Left ventricle myocardium inferior (tissue), 1 donor: ENCODE measurements around the gene ARMS2. TPM values are rescaled to one million over a fixed set of nuclear protein-coding genes. Genes with fewer than 3 reads are reported as not detected.

Experiments
- DNase-seq: peaks from one replicate; pipeline ENCODE4 v3.0.0-alpha.2; 2020
- H3K27ac ChIP-seq: fragments of 200-600 bp; replicated peaks from 2 replicates; pipeline ENCODE4 v1.8.0; 2021
- H3K27me3 ChIP-seq: fragments of 200-600 bp; 2 replicates; pipeline ENCODE4 v1.8.0; 2021; ENCODE audit warnings: low read depth
- H3K36me3 ChIP-seq: fragments of 200-600 bp; 2 replicates; pipeline ENCODE4 v1.8.0; 2021
- H3K4me1 ChIP-seq: fragments of 200-600 bp; 2 replicates; pipeline ENCODE4 v1.8.0; 2021
- H3K4me3 ChIP-seq: fragments of 200-600 bp; 2 replicates; pipeline ENCODE4 v1.8.0; 2021; ENCODE audit warnings: mild to moderate bottlenecking, moderate library complexity
- H3K9me3 ChIP-seq: fragments of 200-600 bp; replicated peaks from 2 replicates; pipeline ENCODE4 v1.8.0; 2021
- intact Hi-C: fragments of 100-400 bp; cut with micrococcal nuclease; formaldehyde crosslinking; loops from one replicate; pipeline ENCODE4 v1.11.0; 2022
- total RNA-seq: library from RNA; stranded (reverse); fragmentation: NEBNext Ultra II Directional; extraction: Animal tissue kit (Norgen Biotek cat#: 25700); gene quantifications from one replicate; pipeline ENCODE4 v1.2.1, GENCODE V29; 2021
- TF ChIP-seq, protein P1 (sequence below): fragments of 200-600 bp; IDR thresholded peaks from 2 replicates; pipeline ENCODE4 v1.8.0; 2021; ENCODE audit warnings: antibody characterized with exemption, mild to moderate bottlenecking, borderline replicate concordance
- donor health status: DM: no; HTN: yes; CAD: no; lungs with severe emphysema.

The ARMS2 gene
- total RNA-seq, 1 donor from 2014 or later = 0.27 TPM

DNA sequence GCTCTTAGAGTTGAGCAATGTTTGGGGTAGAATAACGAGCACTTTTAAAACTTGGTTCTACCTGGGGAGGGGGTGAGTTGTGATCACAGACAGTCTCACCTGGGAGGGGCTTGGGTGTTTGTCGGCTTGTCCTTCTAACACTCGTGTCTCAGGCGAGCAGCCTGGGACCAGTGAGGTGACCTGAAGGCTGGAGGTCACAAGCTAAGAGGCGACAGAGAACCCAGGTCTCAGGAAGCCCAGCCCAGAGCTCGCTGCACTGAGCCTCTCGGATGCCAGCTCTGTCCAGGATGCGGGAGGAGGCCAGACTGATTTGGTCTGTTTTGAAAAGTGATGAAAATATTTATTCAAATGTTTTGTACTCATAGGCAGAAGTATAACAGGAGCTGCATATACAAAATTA, 18.7 kb downstream of the ARMS2 start:
- intact Hi-C loops = no loop called here
- Histone ChIP-seq H3K4me3 (no peak overlapping the region), H3K27me3 (no peaks in the 10 kb centered on the region), H3K9me3 (no peaks in the 10 kb centered on the region), H3K36me3 (no peaks in the 10 kb centered on the region), H3K27ac (no peak overlapping the region), H3K4me1 (peaks cover 66% of the 10 kb centered on the region)
- TF ChIP-seq, protein P1, sequence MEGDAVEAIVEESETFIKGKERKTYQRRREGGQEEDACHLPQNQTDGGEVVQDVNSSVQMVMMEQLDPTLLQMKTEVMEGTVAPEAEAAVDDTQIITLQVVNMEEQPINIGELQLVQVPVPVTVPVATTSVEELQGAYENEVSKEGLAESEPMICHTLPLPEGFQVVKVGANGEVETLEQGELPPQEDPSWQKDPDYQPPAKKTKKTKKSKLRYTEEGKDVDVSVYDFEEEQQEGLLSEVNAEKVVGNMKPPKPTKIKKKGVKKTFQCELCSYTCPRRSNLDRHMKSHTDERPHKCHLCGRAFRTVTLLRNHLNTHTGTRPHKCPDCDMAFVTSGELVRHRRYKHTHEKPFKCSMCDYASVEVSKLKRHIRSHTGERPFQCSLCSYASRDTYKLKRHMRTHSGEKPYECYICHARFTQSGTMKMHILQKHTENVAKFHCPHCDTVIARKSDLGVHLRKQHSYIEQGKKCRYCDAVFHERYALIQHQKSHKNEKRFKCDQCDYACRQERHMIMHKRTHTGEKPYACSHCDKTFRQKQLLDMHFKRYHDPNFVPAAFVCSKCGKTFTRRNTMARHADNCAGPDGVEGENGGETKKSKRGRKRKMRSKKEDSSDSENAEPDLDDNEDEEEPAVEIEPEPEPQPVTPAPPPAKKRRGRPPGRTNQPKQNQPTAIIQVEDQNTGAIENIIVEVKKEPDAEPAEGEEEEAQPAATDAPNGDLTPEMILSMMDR = no peak
- DNase-seq = no peak

DNA sequence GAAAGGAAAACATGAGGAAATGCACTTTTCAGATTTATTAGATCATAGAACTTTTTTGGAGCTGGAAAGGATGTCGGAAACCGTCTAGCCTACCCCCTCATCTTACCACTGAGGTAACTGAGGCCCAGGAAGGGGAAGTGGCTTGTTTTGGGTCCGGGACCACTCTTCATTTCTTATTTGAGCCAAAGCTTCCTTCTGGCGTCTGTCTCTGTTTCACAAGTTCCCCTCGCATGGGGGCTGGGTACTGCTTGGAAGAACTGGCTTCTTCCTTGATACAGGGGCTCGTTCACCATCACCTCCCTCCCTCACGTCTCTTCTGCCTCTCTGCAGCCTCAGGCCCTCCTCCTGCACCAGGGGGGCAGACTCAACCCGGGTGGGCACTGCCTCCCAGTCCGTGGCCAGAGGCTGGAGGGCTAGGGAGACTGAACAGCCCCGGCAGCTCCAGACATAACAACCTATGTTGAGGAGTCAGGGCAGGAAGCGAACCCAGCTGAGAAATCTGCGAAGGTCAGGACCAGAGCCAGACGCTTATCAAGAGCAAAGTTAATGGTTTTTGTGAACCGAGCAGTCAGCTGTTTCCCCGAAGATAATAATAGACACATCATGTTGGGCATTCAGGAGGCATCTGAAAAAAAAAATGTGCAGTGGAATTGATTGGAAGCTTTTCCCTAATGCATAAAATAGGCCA, 19.8 kb downstream of the ARMS2 start:
- Histone ChIP-seq H3K27ac (peak overlapping the region; percentile 74), H3K4me3 (peak overlapping the region; percentile 39), H3K4me1 (peaks cover 55% of the 10 kb centered on the region), H3K9me3 (no peaks in the 10 kb centered on the region), H3K36me3 (no peaks in the 10 kb centered on the region), H3K27me3 (no peaks in the 10 kb centered on the region)
- intact Hi-C loops = no loop called here
- DNase-seq = no peak
- TF ChIP-seq, protein P1 = no peak

DNA sequence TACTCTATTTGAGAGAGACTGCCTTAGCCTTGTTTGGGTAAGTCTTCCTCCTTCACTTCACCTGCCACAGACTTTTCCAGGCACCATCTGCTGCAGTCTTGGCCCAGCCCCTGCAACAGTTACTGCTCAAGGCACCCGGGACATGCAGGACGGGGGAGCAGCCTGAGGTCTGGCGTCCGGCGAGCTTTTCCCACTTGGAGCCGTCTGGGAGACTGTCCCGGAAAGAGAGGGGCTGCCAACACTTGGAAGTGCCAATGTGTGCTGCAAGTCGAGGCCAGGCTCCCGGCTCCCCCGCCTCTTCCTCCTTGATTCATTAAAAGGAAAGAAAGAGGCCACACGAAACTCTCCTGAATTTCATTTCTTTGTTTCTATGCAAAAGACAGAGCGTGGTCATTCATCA, 20.6 kb downstream of the ARMS2 start:
- peak overlapping the region; percentile 74 for H3K27ac ChIP-seq
- H3K27me3 ChIP-seq = no peaks in the 10 kb centered on the region
- peak overlapping the region; percentile 39 for H3K4me3 ChIP-seq
- no peaks in the 10 kb centered on the region for H3K36me3 ChIP-seq
- peaks cover 46% of the 10 kb centered on the region for H3K4me1 ChIP-seq
- peak; percentile 83 for DNase-seq
- TF ChIP-seq, protein P1 = no peak
- intact Hi-C loops = no loop called here
- no peaks in the 10 kb centered on the region for H3K9me3 ChIP-seq

DNA sequence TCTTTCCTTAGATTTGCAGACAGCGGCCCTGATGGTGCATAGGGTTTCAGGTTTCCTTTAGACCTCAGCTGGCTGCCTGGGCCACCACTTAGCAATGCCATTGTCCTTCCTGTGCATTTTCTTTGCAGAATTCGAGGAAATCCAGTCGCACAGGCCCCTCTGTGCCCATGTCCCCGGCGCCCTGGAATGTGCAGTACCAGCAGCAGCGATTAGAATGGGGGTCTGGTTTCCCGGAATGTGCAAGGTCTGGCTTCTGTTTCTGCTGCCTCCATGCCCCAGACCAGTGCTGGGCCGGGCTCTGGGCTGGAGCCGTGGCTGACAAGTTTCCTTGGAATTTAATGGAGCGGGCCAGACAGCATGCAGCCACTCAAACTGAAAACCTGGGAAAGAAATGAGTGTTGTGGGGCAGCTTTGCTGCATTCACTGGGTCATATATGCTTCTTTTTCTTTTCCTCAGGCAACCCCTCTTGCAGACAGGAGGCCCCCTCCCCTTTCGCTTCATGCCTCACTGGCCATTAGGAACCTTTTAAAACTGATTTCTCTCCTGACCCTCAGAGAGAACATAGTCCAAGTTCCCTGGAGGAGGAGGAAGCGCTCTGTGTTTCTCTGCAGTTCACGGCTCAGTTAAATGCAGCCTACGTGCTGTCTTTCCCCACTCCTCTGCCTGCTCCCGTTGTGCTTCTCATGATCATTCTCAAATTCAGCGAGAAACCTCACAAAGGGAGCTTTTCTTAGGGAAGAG, 21.3 kb downstream of the ARMS2 start:
- H3K4me3 ChIP-seq = peak overlapping the region; percentile 39
- TF ChIP-seq, protein P1 = no peak
- no peaks in the 10 kb centered on the region for H3K36me3 ChIP-seq
- H3K27me3 ChIP-seq = no peaks in the 10 kb centered on the region
- intact Hi-C loops = no loop called here
- no peak for DNase-seq
- peak overlapping the region; percentile 74 for H3K27ac ChIP-seq
- H3K9me3 ChIP-seq = no peaks in the 10 kb centered on the region
- H3K4me1 ChIP-seq = peaks cover 40% of the 10 kb centered on the region

DNA sequence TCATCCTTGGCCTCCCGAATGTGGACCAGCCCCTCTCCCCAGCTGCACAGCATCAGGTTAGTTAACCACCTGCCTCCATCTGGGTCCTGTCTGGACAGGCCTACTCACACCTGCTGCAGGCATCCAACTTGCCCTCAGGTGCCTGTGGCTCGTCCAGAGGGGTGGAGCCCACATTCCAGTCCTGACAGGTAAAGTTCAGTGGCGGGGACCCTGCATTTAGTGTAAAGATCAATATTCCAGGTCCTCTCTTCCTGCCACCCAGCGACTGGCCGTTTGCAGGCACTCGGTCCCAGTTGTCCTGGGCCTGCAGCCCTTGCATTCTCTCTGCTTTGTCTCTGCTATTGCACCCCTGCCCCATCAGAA, 21.9 kb downstream of the ARMS2 start:
- Histone ChIP-seq H3K27ac (no peak overlapping the region), H3K27me3 (no peaks in the 10 kb centered on the region), H3K4me1 (peaks cover 34% of the 10 kb centered on the region), H3K4me3 (no peak overlapping the region), H3K36me3 (no peaks in the 10 kb centered on the region), H3K9me3 (no peaks in the 10 kb centered on the region)
- DNase-seq = no peak
- intact Hi-C loops = no loop called here
- TF ChIP-seq, protein P1 = no peak
